ENCODE data around the gene EVL.

GRCh38 chr14:100190126-100190525, 124.9 kb downstream of the EVL start:
- TF ChIP-seq CTCF (IDR thresholded peaks at IDR 0.05; ENCODE audit: low read depth, low read length) (no peak), EZH2phosphoT487 (IDR thresholded peaks at IDR 0.05; ENCODE audit: low read depth) (no peak)
